ENCODE measurements around the gene PDE6C. TPM values are rescaled to one million over a fixed set of nuclear protein-coding genes. Genes with fewer than 3 reads are reported as not detected.

Gene PDE6C
- total and polyA plus RNA-seq, 2 donors (not counting 1 experiment from before 2014, with no cell fraction given), result not detected

- Histone ChIP-seq H3K9me3 (ENCODE audit: control insufficient read depth, insufficient read depth, low read depth, low read length) (no peaks in the 10 kb centered on the region), H3K4me1 (ENCODE audit: control insufficient read depth, extremely low read depth, insufficient read depth, low read length) (no peaks in the 10 kb centered on the region), H3K79me2 (ENCODE audit: control insufficient read depth, insufficient read depth, low read length) (no peaks in the 10 kb centered on the region), H3K27ac (ENCODE audit: insufficient read depth, low read length) (no peak overlapping the region), H3K27me3 (ENCODE audit: control insufficient read depth, insufficient read depth, low read length) (peaks cover 8% of the 10 kb centered on the region), H4K20me1 (ENCODE audit: control insufficient read depth, extremely low read depth, insufficient read depth, low read length) (no peaks in the 10 kb centered on the region), H3K9ac (ENCODE audit: insufficient read depth, low read length) (no peak overlapping the region), H3K4me2 (ENCODE audit: extremely low read depth, insufficient read depth, low read length) (no peak overlapping the region), H2AFZ (ENCODE audit: low read length) (no peak overlapping the region), H3K4me3 (replicated peaks in 1 of 4; ENCODE audit: control extremely low read depth in 1 of 4, insufficient read depth in 1 of 4, low read depth in 3 of 4, low read length in 4 of 4) (no peak overlapping the region), H3K36me3 (ENCODE audit: control insufficient read depth, insufficient read depth, low read length) (no peaks in the 10 kb centered on the region)
- TF ChIP-seq CTCF (conservative IDR thresholded peaks at IDR 0.05 in 1 of 2, IDR thresholded peaks at IDR 0.05 in 1 of 2; ENCODE audit: low read depth in 1 of 2, low read length in 2 of 2) (no peak), EZH2 (IDR thresholded peaks at IDR 0.05; ENCODE audit: low read length, missing control alignments) (no peak)
- no peak for DNase-seq (ENCODE audit: low read depth in 2 of 2)
Measured at GRCh38 chr10:93595378-93596161, 16.8 kb upstream of the PDE6C start.

- no peak for TF ChIP-seq CTCF (conservative IDR thresholded peaks at IDR 0.05 in 1 of 2, IDR thresholded peaks at IDR 0.05 in 1 of 2; ENCODE audit: low read depth in 1 of 2, low read length in 2 of 2)
- no peak for TF ChIP-seq EZH2 (IDR thresholded peaks at IDR 0.05; ENCODE audit: low read length, missing control alignments)
- no peak overlapping the region for H2AFZ ChIP-seq (ENCODE audit: low read length)
- H3K9ac ChIP-seq (ENCODE audit: insufficient read depth, low read length), result no peak overlapping the region
- no peak overlapping the region for H3K4me2 ChIP-seq (ENCODE audit: extremely low read depth, insufficient read depth, low read length)
- no peaks in the 10 kb centered on the region for H3K36me3 ChIP-seq (ENCODE audit: control insufficient read depth, insufficient read depth, low read length)
- DNase-seq (ENCODE audit: low read depth in 2 of 2), result no peak
- H3K79me2 ChIP-seq (ENCODE audit: control insufficient read depth, insufficient read depth, low read length), result no peaks in the 10 kb centered on the region
- H3K4me3 ChIP-seq (replicated peaks in 1 of 4; ENCODE audit: control extremely low read depth in 1 of 4, insufficient read depth in 1 of 4, low read depth in 3 of 4, low read length in 4 of 4), result no peak overlapping the region
- no peak overlapping the region for H3K27ac ChIP-seq (ENCODE audit: insufficient read depth, low read length)
- peaks cover 14% of the 10 kb centered on the region for H3K27me3 ChIP-seq (ENCODE audit: control insufficient read depth, insufficient read depth, low read length)
- no peaks in the 10 kb centered on the region for H3K4me1 ChIP-seq (ENCODE audit: control insufficient read depth, extremely low read depth, insufficient read depth, low read length)
- no peaks in the 10 kb centered on the region for H3K9me3 ChIP-seq (ENCODE audit: control insufficient read depth, insufficient read depth, low read depth, low read length)
- no peaks in the 10 kb centered on the region for H4K20me1 ChIP-seq (ENCODE audit: control insufficient read depth, extremely low read depth, insufficient read depth, low read length)
Measured at GRCh38 chr10:93596539-93596938, 15.8 kb upstream of the PDE6C start.

- H3K27me3 ChIP-seq (ENCODE audit: control insufficient read depth, insufficient read depth, low read length), result peaks cover 18% of the 10 kb centered on the region
- no peaks in the 10 kb centered on the region for H4K20me1 ChIP-seq (ENCODE audit: control insufficient read depth, extremely low read depth, insufficient read depth, low read length)
- DNase-seq (ENCODE audit: low read depth in 2 of 2), result no peak
- no peak overlapping the region for H3K27ac ChIP-seq (ENCODE audit: insufficient read depth, low read length)
- TF ChIP-seq CTCF (conservative IDR thresholded peaks at IDR 0.05 in 1 of 2, IDR thresholded peaks at IDR 0.05 in 1 of 2; ENCODE audit: low read depth in 1 of 2, low read length in 2 of 2) (no peak), EZH2 (IDR thresholded peaks at IDR 0.05; ENCODE audit: low read length, missing control alignments) (no peak)
- no peak overlapping the region for H3K9ac ChIP-seq (ENCODE audit: insufficient read depth, low read length)
- no peaks in the 10 kb centered on the region for H3K79me2 ChIP-seq (ENCODE audit: control insufficient read depth, insufficient read depth, low read length)
- H3K9me3 ChIP-seq (ENCODE audit: control insufficient read depth, insufficient read depth, low read depth, low read length), result no peaks in the 10 kb centered on the region
- H3K4me3 ChIP-seq (replicated peaks in 1 of 4; ENCODE audit: control extremely low read depth in 1 of 4, insufficient read depth in 1 of 4, low read depth in 3 of 4, low read length in 4 of 4), result no peak overlapping the region
- H3K36me3 ChIP-seq (ENCODE audit: control insufficient read depth, insufficient read depth, low read length), result no peaks in the 10 kb centered on the region
- no peaks in the 10 kb centered on the region for H3K4me1 ChIP-seq (ENCODE audit: control insufficient read depth, extremely low read depth, insufficient read depth, low read length)
- no peak overlapping the region for H2AFZ ChIP-seq (ENCODE audit: low read length)
- H3K4me2 ChIP-seq (ENCODE audit: extremely low read depth, insufficient read depth, low read length), result no peak overlapping the region
Measured at GRCh38 chr10:93597075-93597599, 15.2 kb upstream of the PDE6C start.
